Measurements from ENCODE around the gene RAB31. TPM values are rescaled to one million over a fixed set of nuclear protein-coding genes. Genes with fewer than 3 reads are reported as not detected.
A peak's percentile ranks its signal among the peaks of the same experiment; 100 is the strongest.

Gene RAB31
- total and polyA plus RNA-seq, 8 donors: 1.4 to 28.2 (median 4.5) TPM

DNA sequence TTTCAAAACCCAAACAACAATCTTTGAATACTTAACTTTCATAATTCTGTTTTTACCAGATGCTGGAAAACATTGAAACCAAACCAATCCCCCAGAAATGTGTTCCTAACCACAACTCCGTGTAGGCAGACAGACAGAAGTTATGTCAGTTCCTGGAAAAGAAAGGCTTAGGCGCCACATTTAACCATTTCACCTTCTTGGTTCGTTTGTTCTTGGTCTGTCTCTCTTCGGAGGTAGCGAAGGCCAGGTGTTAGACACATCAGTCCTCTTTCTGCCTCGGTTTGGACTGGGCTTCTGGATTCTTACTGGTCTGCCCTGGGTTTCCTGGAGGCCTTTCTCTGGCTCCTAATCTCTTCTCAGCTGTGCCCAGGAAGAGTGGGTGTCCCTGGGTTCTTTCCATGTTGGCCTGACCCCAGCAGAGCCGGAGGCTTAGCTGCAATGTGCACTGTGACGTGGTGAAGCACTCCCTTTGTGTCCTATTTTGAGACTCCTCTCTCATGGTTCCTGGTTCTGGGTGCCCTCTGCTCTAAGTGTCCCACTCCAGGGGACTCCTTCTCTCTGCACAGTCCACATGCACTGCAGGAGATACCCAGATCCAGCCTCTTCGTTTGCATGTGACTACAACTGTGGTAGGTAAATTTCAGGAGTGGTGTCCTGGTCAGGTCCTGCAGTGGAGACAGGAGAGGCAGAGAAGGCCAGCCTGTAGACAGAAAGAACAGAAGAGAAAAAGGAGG is 23.1 kb upstream of the RAB31 start:
- intact Hi-C loops (cut with DNase I): no loop called here
- DNase-seq: no peak
- H3K9me3 ChIP-seq: no peaks in the 10 kb centered on the region
- H3K27me3 ChIP-seq: peaks cover 0 to 5% (median 0%) of the 10 kb centered on the region in 4 donors
- no peak for FAIRE-seq
- WGBS, 2 donors: 62 to 67% methylated on average over 9 of the region's 9 CpGs
- H3K4me1 ChIP-seq: no peaks in the 10 kb centered on the region
- TF ChIP-seq, protein P1, sequence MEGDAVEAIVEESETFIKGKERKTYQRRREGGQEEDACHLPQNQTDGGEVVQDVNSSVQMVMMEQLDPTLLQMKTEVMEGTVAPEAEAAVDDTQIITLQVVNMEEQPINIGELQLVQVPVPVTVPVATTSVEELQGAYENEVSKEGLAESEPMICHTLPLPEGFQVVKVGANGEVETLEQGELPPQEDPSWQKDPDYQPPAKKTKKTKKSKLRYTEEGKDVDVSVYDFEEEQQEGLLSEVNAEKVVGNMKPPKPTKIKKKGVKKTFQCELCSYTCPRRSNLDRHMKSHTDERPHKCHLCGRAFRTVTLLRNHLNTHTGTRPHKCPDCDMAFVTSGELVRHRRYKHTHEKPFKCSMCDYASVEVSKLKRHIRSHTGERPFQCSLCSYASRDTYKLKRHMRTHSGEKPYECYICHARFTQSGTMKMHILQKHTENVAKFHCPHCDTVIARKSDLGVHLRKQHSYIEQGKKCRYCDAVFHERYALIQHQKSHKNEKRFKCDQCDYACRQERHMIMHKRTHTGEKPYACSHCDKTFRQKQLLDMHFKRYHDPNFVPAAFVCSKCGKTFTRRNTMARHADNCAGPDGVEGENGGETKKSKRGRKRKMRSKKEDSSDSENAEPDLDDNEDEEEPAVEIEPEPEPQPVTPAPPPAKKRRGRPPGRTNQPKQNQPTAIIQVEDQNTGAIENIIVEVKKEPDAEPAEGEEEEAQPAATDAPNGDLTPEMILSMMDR (IDR thresholded peaks at IDR 0.05): no peak
- H3K36me3 ChIP-seq: no peaks in the 10 kb centered on the region
- H3K27ac ChIP-seq: peak overlapping the region in 1 of 4 donors; percentile 41
- H3K4me3 ChIP-seq: no peak overlapping the region
- peak in 3 of 4 donors; percentile 37 to 68 (median 51) for ATAC-seq

DNA sequence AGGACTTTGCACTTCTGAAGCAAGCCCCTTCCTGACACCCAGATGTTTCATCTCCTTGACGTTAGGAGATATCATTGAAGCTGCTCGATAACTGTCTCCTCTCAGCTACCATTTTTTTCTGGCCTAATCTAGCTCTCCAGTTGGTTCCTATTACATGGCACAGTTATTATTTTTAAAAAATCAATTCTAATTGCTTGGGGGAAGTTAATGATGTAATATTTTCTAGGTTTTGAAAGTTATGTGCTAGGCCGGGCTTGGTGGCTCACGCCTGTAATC is 22.5 kb upstream of the RAB31 start:
- peaks cover 0 to 5% (median 0%) of the 10 kb centered on the region in 4 donors for H3K27me3 ChIP-seq
- WGBS, 2 donors: 73 to 78% methylated on average over 4 of the region's 4 CpGs
- no peaks in the 10 kb centered on the region for H3K36me3 ChIP-seq
- no peak for FAIRE-seq
- intact Hi-C loops (cut with DNase I): no loop called here
- no peaks in the 10 kb centered on the region for H3K9me3 ChIP-seq
- no peaks in the 10 kb centered on the region for H3K4me1 ChIP-seq
- DNase-seq: no peak
- H3K4me3 ChIP-seq: no peak overlapping the region
- ATAC-seq: no peak
- TF ChIP-seq, protein P1 (IDR thresholded peaks at IDR 0.05): no peak
- H3K27ac ChIP-seq: peak overlapping the region in 1 of 4 donors; percentile 41

DNA sequence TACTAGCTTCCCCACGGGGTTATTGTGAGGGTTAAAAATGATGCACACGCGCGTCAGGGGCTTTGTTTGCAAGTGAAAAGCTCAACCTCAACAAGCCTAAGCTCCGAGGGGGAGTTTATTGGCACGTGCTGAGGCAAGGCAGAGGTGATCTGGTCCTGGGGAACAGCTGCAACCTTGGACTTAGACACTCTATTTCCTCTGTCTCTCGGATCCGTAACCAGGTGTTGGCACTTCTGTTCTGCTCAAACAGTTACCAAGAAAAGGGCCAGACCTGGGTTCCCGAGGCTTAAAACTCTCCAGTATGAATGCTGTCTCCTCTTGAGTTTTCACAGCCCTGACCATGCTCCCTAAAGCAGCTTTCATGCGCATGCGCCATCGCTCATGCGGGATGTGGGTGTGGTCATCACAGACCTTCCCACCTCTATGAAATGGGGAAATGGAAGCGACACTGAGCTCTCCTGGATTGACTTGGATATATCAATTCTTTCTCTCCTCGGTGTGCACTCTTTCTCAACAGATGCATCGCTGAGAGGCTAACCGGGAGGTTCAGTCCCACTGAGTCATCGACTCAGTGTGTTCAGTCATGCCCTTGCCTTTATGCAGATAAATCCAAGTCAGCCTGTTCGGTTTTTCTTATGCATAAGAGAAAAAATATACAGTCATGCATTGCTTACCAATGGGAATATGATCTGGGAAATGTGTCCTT is 19.9 kb upstream of the RAB31 start:
- no peaks in the 10 kb centered on the region for H3K27me3 ChIP-seq
- TF ChIP-seq, protein P1 (IDR thresholded peaks at IDR 0.05): no peak
- no peaks in the 10 kb centered on the region for H3K9me3 ChIP-seq
- DNase-seq (no peak), ATAC-seq (no peak), FAIRE-seq (no peak)
- intact Hi-C loops (cut with DNase I): no loop called here
- no peaks in the 10 kb centered on the region for H3K4me1 ChIP-seq
- H3K4me3 ChIP-seq: no peak overlapping the region
- no peaks in the 10 kb centered on the region for H3K36me3 ChIP-seq
- WGBS, 2 donors: 65% methylated on average over 19 of the region's 19 CpGs
- H3K27ac ChIP-seq: no peak overlapping the region

DNA sequence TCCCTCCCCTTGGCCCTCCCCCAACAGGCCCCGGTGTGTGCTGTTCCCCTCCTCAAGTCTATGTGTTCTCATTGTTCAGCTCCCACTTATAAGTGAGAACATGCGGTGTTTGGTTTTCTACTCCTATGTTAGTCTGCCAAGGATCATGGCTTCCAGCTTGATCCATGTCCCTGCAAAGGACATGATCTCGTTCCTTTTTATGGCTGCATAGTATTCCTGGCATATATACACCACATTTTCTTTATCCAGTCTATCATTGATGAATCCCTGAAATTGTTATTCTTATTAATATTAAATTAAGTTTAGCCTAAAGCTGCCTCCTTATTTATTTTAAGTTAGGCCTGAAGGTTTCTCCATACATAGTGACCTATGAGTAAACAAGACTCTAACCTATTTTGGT is 18.8 kb upstream of the RAB31 start:
- no peaks in the 10 kb centered on the region for H3K9me3 ChIP-seq
- H3K27ac ChIP-seq: no peak overlapping the region
- intact Hi-C loops (cut with DNase I): no loop called here
- TF ChIP-seq, protein P1 (IDR thresholded peaks at IDR 0.05): no peak
- no peaks in the 10 kb centered on the region for H3K36me3 ChIP-seq
- no peak for DNase-seq
- no peaks in the 10 kb centered on the region for H3K4me1 ChIP-seq
- FAIRE-seq: no peak
- ATAC-seq: no peak
- no peaks in the 10 kb centered on the region for H3K27me3 ChIP-seq
- 90 to 91% methylated on average over 3 of the region's 3 CpGs for WGBS, 2 donors
- no peak overlapping the region for H3K4me3 ChIP-seq

Data from pancreas (tissue), 10 donors.